HCT116 (cell line): ENCODE results near the gene ALOXE3.

Experiments
- CEBPB ChIP-seq: IDR thresholded peaks from 2 replicates; pipeline ENCODE4 v1.6.1; 2012; ENCODE audit warnings: low read depth
- CTCF ChIP-seq, 3 experiments: fragments of 200-600 bp in 1 of 3; sonication (generic) in 1 of 3; IDR thresholded peaks in 2 of 3; conservative IDR thresholded peaks in 1 of 3; 2 replicates each; pipeline ENCODE4 v1.5.1; 2012 to 2017; ENCODE audit warnings: low read depth in 2 of 3, low read length in 2 of 3, antibody characterized with exemption in 1 of 3, borderline replicate concordance in 1 of 3, control low read depth in 1 of 3, mild to moderate bottlenecking in 1 of 3, mixed read lengths in 1 of 3, mixed run types in 1 of 3, moderate library complexity in 1 of 3; ENCODE audit not compliant: insufficient read depth in 1 of 3
- EZH2 ChIP-seq: fragments of 200-600 bp; sonication (generic); IDR thresholded peaks from 2 replicates; pipeline ENCODE4 v1.6.1; 2017; ENCODE audit warnings: antibody characterized with exemption, mixed run types
- JUND ChIP-seq: IDR thresholded peaks from 2 replicates; pipeline ENCODE4 v1.6.1; 2012
- SP1 ChIP-seq: IDR thresholded peaks from 2 replicates; pipeline ENCODE4 v1.6.1; 2012; ENCODE audit warnings: low read depth
- ZNF274 ChIP-seq: fragments of 200-500 bp; sonication (Bioruptor generic); IDR thresholded peaks from 2 replicates; pipeline ENCODE4 v1.6.1; 2014; ENCODE audit warnings: mild to moderate bottlenecking, low read depth, low read length, inconsistent platforms

- TF ChIP-seq CTCF (IDR thresholded peaks at IDR 0.05 in 2 of 3, conservative IDR thresholded peaks at IDR 0.05 in 1 of 3; ENCODE audit: borderline replicate concordance in 1 of 3, insufficient read depth in 1 of 3, low read depth in 2 of 3, low read length in 2 of 3) (no peak), EZH2 (no peak), SP1 (no peak), ZNF274 (no peak), CEBPB (no peak), JUND (no peak)
Measured at GRCh38 chr17:8100763-8101162, 17.6 kb downstream of the ALOXE3 start.
